SK-N-SH (cell line): ENCODE measurements around the gene PRKCB. TPM values are rescaled to one million over a fixed set of nuclear protein-coding genes. Genes with fewer than 3 reads are reported as not detected.

Experiments
- CTCF ChIA-PET: fragments of 300-600, 350-600 bp; formaldehyde crosslinking; extraction: SDS; loops from one replicate; lab custom pipeline; 2021; lab: Yijun Ruan, JAX
- POLR2A ChIA-PET: fragments of 350-600 bp; sonication (Branson Sonifier 250); formaldehyde crosslinking; extraction: SDS; loops from one replicate; lab custom pipeline; 2020; ENCODE audit warnings: antibody characterized with exemption, inconsistent platforms; lab: Yijun Ruan, JAX
- DNase-seq: peaks from one replicate; pipeline ENCODE4 v3.0.0; 2012
- H2AFZ ChIP-seq: fragments of 200-600 bp; sonication (generic); 2 replicates; pipeline ENCODE4 v1.8.1; 2016; ENCODE audit warnings: antibody characterized with exemption, mild to moderate bottlenecking, low read depth
- H3F3A ChIP-seq: fragments of 200-600 bp; sonication (generic); replicated peaks from 2 replicates; pipeline ENCODE3; 2016; ENCODE audit warnings: antibody characterized with exemption, mild to moderate bottlenecking; ENCODE audit not compliant: insufficient read depth
- H3K27ac ChIP-seq, 2 experiments: fragments of 200-500 bp in 1 of 2; fragments of 200-600 bp in 1 of 2; sonication (Bioruptor generic) in 1 of 2; sonication (generic), shearing (Covaris generic) in 1 of 2; 2 replicates each; pipeline versions ENCODE4 v1.5.1 to v1.6.1; 2014 to 2016; ENCODE audit warnings: low read depth in 2 of 2, inconsistent platforms in 1 of 2, low read length in 1 of 2, mild to moderate bottlenecking in 1 of 2, mixed read lengths in 1 of 2
- H3K27me3 ChIP-seq: fragments of 200-600 bp; sonication (generic), shearing (Covaris generic); 2 replicates; pipeline ENCODE4 v1.6.1; 2016; ENCODE audit warnings: mixed run types; ENCODE audit not compliant: insufficient read depth
- H3K36me3 ChIP-seq, 2 experiments: fragments of 200-500 bp in 1 of 2; fragments of 200-600 bp in 1 of 2; sonication (Bioruptor generic) in 1 of 2; sonication (generic) in 1 of 2; replicated peaks in 1 of 2; 2 replicates each; pipeline versions ENCODE3 to v1.5.1; 2014 to 2016; ENCODE audit warnings: low read length in 1 of 2, mild to moderate bottlenecking in 1 of 2; ENCODE audit not compliant: insufficient read depth in 2 of 2, control insufficient read depth in 1 of 2
- H3K4me1 ChIP-seq, 2 experiments: fragments of 200-500 bp in 1 of 2; fragments of 200-600 bp in 1 of 2; sonication (Bioruptor generic) in 1 of 2; sonication (generic), shearing (Covaris generic) in 1 of 2; 2 replicates each; pipeline versions ENCODE4 v1.5.1 to v1.6.1; 2014 to 2016; ENCODE audit warnings: low read depth in 1 of 2, low read length in 1 of 2, mixed run types in 1 of 2; ENCODE audit not compliant: insufficient read depth in 2 of 2, control insufficient read depth in 1 of 2
- H3K4me2 ChIP-seq: fragments of 200-600 bp; sonication (generic), shearing (Covaris generic); 2 replicates; pipeline ENCODE4 v1.6.1; 2017; ENCODE audit warnings: mixed run types
- H3K4me3 ChIP-seq, 2 experiments: fragments of 200-500 bp in 1 of 2; fragments of 200-600 bp in 1 of 2; sonication (Bioruptor generic) in 1 of 2; sonication (generic), shearing (Covaris generic) in 1 of 2; 2 replicates each; pipeline versions ENCODE4 v1.5.1 to v1.8.1; 2014 to 2016; ENCODE audit warnings: low read depth in 2 of 2, inconsistent platforms in 1 of 2, low read length in 1 of 2, mild to moderate bottlenecking in 1 of 2, mixed read lengths in 1 of 2, moderate library complexity in 1 of 2
- H3K79me2 ChIP-seq: fragments of 200-600 bp; sonication (generic); 2 replicates; pipeline ENCODE4 v1.8.1; 2017; ENCODE audit warnings: mild to moderate bottlenecking; ENCODE audit not compliant: insufficient read depth
- H3K9ac ChIP-seq: fragments of 200-600 bp; sonication (generic); 2 replicates; pipeline ENCODE4 v1.6.1; 2017; ENCODE audit warnings: mixed run types
- H3K9me2 ChIP-seq: fragments of 200-600 bp; sonication (generic); 2 replicates; pipeline ENCODE4 v1.6.1; 2017; ENCODE audit warnings: mixed run types
- H3K9me3 ChIP-seq: fragments of 200-600 bp; sonication (generic); 2 replicates; pipeline ENCODE4 v1.6.1; 2017; ENCODE audit warnings: mixed run types, mild to moderate bottlenecking, moderate library complexity
- H4K20me1 ChIP-seq: fragments of 200-600 bp; sonication (generic); 2 replicates; pipeline ENCODE4 v1.6.1; 2017; ENCODE audit warnings: mild to moderate bottlenecking, mixed run types; ENCODE audit not compliant: insufficient read depth
- ELF1 ChIP-seq: IDR thresholded peaks from 2 replicates; pipeline ENCODE4 v1.4.0; 2012
- FOXM1 ChIP-seq: IDR thresholded peaks from 2 replicates; pipeline ENCODE4 v1.4.0; 2012; ENCODE audit warnings: low read depth, mild to moderate bottlenecking
- MEF2A ChIP-seq: IDR thresholded peaks from 2 replicates; pipeline ENCODE4 v1.4.0; 2012; ENCODE audit warnings: low read depth, borderline replicate concordance
- MXI1 ChIP-seq: IDR thresholded peaks from 2 replicates; pipeline ENCODE4 v1.6.1; 2012; ENCODE audit warnings: mild to moderate bottlenecking, low read depth, low read length, improper control_type of control experiment
- NRF1 ChIP-seq: IDR thresholded peaks from 2 replicates; pipeline ENCODE4 v1.6.1; 2012; ENCODE audit warnings: low read depth, mild to moderate bottlenecking, low read length
- POLR2AphosphoS5 ChIP-seq: IDR thresholded peaks from 2 replicates; pipeline ENCODE4 v1.6.1; 2012; ENCODE audit warnings: low read depth, low read length
- RCOR1 ChIP-seq: fragments of 150-350 bp; IDR thresholded peaks from 2 replicates; pipeline ENCODE4 v1.6.1; 2017; ENCODE audit warnings: antibody characterized with exemption, low read length
- SIN3A ChIP-seq: IDR thresholded peaks from 2 replicates; pipeline ENCODE4 v1.6.1; 2012; ENCODE audit warnings: low read depth, mild to moderate bottlenecking, low read length, moderate library complexity, borderline replicate concordance
- TCF12 ChIP-seq: IDR thresholded peaks from 2 replicates; pipeline ENCODE4 v1.4.0; 2012
- TEAD4 ChIP-seq: IDR thresholded peaks from 2 replicates; pipeline ENCODE4 v1.4.0; 2012; ENCODE audit warnings: mild to moderate bottlenecking, borderline replicate concordance; ENCODE audit not compliant: insufficient read depth
- YY1 ChIP-seq: IDR thresholded peaks from 2 replicates; pipeline ENCODE4 v1.4.0; 2012; ENCODE audit warnings: low read depth, mild to moderate bottlenecking
- WGBS: methylation state at CpG from one replicate; pipeline ENCODE4 v1.1.6; 2017; ENCODE audit warnings: low lambda C conversion rate; 5-methylcytosine and 5-hydroxymethylcytosine counted together
- polyA plus RNA-seq, 3 experiments: library from polyadenylated mRNA; depleted of rRNA; stranded (reverse); fragments of >200 nt; gene quantifications; 2 replicates each; pipeline ENCODE4 v1.2.3, GENCODE V29; 2012
- TF ChIP-seq, protein P1 (sequence below): fragments of 150-350 bp; IDR thresholded peaks from 2 replicates; pipeline ENCODE4 v1.6.1; 2016; ENCODE audit warnings: mild to moderate bottlenecking, low read depth, low read length
- TF ChIP-seq, protein P2 (sequence below): IDR thresholded peaks from 2 replicates; pipeline ENCODE4 v1.4.0; 2012; ENCODE audit warnings: low read depth, borderline replicate concordance
- TF ChIP-seq, protein P3 (sequence below): IDR thresholded peaks from 2 replicates; pipeline ENCODE4; 2012
- TF ChIP-seq, protein P4 (sequence below): fragments of 150-350 bp; IDR thresholded peaks from 2 replicates; pipeline ENCODE4 v1.6.1; 2017; ENCODE audit warnings: antibody characterized with exemption, low read length, low read depth, borderline replicate concordance
- TF ChIP-seq, protein P5 (sequence below): IDR thresholded peaks from 2 replicates; pipeline ENCODE4 v1.4.0; 2012; ENCODE audit warnings: low read depth, borderline replicate concordance
- TF ChIP-seq, protein P6 (sequence below): IDR thresholded peaks from 2 replicates; pipeline ENCODE4 v1.6.1; 2012; ENCODE audit warnings: mild to moderate bottlenecking, low read depth, low read length, moderate library complexity

Gene PRKCB
- polyA plus RNA-seq, 1 of the 3 experiments (the other 2 are of a cell fraction): 0.12 TPM

DNA sequence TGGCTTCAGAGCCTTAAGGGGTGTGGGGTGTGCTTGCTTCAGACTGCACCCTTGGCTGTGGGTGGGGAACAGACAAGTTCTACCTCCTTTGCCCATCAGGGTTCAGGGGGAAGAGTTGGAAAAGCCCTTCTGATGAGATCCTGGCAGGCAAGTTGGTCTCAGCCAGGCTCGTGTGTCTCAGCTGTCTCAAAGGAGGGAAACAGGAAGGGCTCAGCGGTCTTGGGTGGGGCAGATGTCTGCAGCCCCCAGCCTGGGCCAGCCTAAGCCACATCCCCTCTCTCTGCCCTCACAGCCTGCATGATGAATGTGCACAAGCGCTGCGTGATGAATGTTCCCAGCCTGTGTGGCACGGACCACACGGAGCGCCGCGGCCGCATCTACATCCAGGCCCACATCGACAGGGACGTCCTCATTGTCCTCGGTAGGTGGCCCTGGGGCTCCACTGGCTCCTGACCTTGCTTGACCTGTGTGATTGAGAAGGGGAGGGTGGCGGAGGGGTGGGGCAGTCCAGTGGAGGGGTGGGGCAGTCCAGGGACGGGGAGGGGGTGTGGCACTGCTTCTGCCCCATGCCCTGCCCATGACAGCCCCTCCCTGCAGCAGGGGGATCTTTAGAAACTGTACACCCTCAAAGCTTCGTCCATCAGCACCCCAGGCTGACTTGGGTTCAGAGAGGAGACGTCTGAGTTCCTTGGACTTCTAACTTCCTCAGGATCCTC lies 199.5 kb downstream of the PRKCB start:
- no peak overlapping the region for H2AFZ ChIP-seq
- no peak overlapping the region for H3K9ac ChIP-seq
- no peaks in the 10 kb centered on the region for H3K4me1 ChIP-seq
- H3K27ac ChIP-seq: no peak overlapping the region
- H3K4me3 ChIP-seq: no peak overlapping the region
- H3K9me3 ChIP-seq: no peaks in the 10 kb centered on the region
- no peak for TF ChIP-seq MEF2A
- TF ChIP-seq, protein P1, sequence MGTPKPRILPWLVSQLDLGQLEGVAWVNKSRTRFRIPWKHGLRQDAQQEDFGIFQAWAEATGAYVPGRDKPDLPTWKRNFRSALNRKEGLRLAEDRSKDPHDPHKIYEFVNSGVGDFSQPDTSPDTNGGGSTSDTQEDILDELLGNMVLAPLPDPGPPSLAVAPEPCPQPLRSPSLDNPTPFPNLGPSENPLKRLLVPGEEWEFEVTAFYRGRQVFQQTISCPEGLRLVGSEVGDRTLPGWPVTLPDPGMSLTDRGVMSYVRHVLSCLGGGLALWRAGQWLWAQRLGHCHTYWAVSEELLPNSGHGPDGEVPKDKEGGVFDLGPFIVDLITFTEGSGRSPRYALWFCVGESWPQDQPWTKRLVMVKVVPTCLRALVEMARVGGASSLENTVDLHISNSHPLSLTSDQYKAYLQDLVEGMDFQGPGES: no peak
- TF ChIP-seq POLR2AphosphoS5: no peak
- TF ChIP-seq, protein P2, sequence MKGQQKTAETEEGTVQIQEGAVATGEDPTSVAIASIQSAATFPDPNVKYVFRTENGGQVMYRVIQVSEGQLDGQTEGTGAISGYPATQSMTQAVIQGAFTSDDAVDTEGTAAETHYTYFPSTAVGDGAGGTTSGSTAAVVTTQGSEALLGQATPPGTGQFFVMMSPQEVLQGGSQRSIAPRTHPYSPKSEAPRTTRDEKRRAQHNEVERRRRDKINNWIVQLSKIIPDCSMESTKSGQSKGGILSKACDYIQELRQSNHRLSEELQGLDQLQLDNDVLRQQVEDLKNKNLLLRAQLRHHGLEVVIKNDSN: no peak
- TF ChIP-seq, protein P3, sequence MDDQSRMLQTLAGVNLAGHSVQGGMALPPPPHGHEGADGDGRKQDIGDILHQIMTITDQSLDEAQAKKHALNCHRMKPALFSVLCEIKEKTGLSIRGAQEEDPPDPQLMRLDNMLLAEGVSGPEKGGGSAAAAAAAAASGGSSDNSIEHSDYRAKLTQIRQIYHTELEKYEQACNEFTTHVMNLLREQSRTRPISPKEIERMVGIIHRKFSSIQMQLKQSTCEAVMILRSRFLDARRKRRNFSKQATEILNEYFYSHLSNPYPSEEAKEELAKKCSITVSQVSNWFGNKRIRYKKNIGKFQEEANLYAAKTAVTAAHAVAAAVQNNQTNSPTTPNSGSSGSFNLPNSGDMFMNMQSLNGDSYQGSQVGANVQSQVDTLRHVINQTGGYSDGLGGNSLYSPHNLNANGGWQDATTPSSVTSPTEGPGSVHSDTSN: no peak
- no peak for TF ChIP-seq NRF1
- TF ChIP-seq, protein P4, sequence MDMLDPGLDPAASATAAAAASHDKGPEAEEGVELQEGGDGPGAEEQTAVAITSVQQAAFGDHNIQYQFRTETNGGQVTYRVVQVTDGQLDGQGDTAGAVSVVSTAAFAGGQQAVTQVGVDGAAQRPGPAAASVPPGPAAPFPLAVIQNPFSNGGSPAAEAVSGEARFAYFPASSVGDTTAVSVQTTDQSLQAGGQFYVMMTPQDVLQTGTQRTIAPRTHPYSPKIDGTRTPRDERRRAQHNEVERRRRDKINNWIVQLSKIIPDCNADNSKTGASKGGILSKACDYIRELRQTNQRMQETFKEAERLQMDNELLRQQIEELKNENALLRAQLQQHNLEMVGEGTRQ: no peak
- TF ChIP-seq YY1: no peak
- no peak for TF ChIP-seq TEAD4
- no peak for TF ChIP-seq TCF12
- no peak for TF ChIP-seq RCOR1
- TF ChIP-seq SIN3A: no peak
- ChIA-PET CTCF (interaction anchor here (0.6 to 3.1 kb wide), 16 partner anchors 10 to 469 kb away, joined by 3 to 15 read pairs (median 6); partner anchors contain the start of gene CACNG3), POLR2A (no interaction called here)
- H3K36me3 ChIP-seq: no peaks in the 10 kb centered on the region
- no peaks in the 10 kb centered on the region for H3K79me2 ChIP-seq
- no peak for DNase-seq
- H3K4me2 ChIP-seq: no peak overlapping the region
- WGBS: 9% methylated on average over 5 of the region's 17 CpGs
- H3F3A ChIP-seq: no peaks in the 10 kb centered on the region
- H3K9me2 ChIP-seq: no peaks in the 10 kb centered on the region
- no peaks in the 10 kb centered on the region for H4K20me1 ChIP-seq
- H3K27me3 ChIP-seq: no peaks in the 10 kb centered on the region

DNA sequence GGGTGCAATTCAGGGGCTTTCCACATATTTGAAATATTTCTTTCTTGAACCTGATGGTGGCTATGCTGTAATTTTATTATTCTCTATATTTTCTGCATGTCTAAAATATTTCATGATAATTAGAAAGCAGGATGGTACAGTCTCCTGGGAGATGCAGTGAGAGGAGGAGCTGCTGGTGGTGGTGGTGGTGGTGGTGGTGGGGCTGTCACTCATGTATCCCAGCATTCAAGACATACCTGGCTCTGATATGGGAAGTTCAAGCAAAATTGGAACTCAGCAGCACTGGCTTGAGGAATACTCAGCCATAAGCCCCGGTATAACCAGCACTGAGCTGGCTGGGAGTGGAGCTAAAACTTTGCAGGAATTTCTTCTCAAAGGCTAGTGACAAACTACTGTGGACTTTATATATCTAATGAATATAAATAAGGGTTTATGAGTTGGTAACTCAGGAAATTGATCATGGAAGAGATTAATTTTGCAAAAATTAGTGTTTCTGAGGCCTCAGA lies 200.3 kb downstream of the PRKCB start:
- H3K27me3 ChIP-seq: no peaks in the 10 kb centered on the region
- H3K27ac ChIP-seq: no peak overlapping the region
- H2AFZ ChIP-seq: no peak overlapping the region
- H3K36me3 ChIP-seq: no peaks in the 10 kb centered on the region
- no peaks in the 10 kb centered on the region for H3K9me3 ChIP-seq
- H3K4me3 ChIP-seq: no peak overlapping the region
- no peaks in the 10 kb centered on the region for H3F3A ChIP-seq
- H3K9me2 ChIP-seq: no peaks in the 10 kb centered on the region
- no peak overlapping the region for H3K9ac ChIP-seq
- H3K4me1 ChIP-seq: no peaks in the 10 kb centered on the region
- DNase-seq: no peak
- ChIA-PET POLR2A (no interaction called here), CTCF (interaction anchor here (0.6 to 3.1 kb wide), 36 partner anchors 9 to 645 kb away, joined by 3 to 36 read pairs (median 5); partner anchors contain the start of genes CACNG3 and PLK1)
- WGBS: 0% methylated on average over 1 of the region's 1 CpG
- no peaks in the 10 kb centered on the region for H4K20me1 ChIP-seq
- H3K79me2 ChIP-seq: no peaks in the 10 kb centered on the region
- H3K4me2 ChIP-seq: no peak overlapping the region
- no peak for TF ChIP-seq MXI1
- no peak for TF ChIP-seq FOXM1
- TF ChIP-seq, protein P5, sequence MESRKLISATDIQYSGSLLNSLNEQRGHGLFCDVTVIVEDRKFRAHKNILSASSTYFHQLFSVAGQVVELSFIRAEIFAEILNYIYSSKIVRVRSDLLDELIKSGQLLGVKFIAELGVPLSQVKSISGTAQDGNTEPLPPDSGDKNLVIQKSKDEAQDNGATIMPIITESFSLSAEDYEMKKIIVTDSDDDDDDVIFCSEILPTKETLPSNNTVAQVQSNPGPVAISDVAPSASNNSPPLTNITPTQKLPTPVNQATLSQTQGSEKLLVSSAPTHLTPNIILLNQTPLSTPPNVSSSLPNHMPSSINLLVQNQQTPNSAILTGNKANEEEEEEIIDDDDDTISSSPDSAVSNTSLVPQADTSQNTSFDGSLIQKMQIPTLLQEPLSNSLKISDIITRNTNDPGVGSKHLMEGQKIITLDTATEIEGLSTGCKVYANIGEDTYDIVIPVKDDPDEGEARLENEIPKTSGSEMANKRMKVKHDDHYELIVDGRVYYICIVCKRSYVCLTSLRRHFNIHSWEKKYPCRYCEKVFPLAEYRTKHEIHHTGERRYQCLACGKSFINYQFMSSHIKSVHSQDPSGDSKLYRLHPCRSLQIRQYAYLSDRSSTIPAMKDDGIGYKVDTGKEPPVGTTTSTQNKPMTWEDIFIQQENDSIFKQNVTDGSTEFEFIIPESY: no peak
- no peak for TF ChIP-seq ELF1
- TF ChIP-seq NRF1: no peak
- TF ChIP-seq, protein P6, sequence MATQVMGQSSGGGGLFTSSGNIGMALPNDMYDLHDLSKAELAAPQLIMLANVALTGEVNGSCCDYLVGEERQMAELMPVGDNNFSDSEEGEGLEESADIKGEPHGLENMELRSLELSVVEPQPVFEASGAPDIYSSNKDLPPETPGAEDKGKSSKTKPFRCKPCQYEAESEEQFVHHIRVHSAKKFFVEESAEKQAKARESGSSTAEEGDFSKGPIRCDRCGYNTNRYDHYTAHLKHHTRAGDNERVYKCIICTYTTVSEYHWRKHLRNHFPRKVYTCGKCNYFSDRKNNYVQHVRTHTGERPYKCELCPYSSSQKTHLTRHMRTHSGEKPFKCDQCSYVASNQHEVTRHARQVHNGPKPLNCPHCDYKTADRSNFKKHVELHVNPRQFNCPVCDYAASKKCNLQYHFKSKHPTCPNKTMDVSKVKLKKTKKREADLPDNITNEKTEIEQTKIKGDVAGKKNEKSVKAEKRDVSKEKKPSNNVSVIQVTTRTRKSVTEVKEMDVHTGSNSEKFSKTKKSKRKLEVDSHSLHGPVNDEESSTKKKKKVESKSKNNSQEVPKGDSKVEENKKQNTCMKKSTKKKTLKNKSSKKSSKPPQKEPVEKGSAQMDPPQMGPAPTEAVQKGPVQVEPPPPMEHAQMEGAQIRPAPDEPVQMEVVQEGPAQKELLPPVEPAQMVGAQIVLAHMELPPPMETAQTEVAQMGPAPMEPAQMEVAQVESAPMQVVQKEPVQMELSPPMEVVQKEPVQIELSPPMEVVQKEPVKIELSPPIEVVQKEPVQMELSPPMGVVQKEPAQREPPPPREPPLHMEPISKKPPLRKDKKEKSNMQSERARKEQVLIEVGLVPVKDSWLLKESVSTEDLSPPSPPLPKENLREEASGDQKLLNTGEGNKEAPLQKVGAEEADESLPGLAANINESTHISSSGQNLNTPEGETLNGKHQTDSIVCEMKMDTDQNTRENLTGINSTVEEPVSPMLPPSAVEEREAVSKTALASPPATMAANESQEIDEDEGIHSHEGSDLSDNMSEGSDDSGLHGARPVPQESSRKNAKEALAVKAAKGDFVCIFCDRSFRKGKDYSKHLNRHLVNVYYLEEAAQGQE: no peak
